GM12891 (cell line): ENCODE results near the gene PSMD8.

Source experiments
- POLR2A ChIP-seq: IDR thresholded peaks from 2 replicates; pipeline ENCODE4 v1.6.1; 2011; ENCODE audit warnings: low read depth, low read length, control low read depth
- POLR2AphosphoS5 ChIP-seq: IDR thresholded peaks from 2 replicates; pipeline ENCODE4 v1.6.1; 2011; ENCODE audit warnings: low read depth, low read length, control low read depth
- POU2F2 ChIP-seq: IDR thresholded peaks from 2 replicates; pipeline ENCODE4 v1.6.1; 2011; ENCODE audit warnings: low read depth, mild to moderate bottlenecking, control low read depth, low read length, moderate library complexity
- TAF1 ChIP-seq: IDR thresholded peaks from 2 replicates; pipeline ENCODE4 v1.6.1; 2011; ENCODE audit warnings: low read depth, low read length, control low read depth

DNA sequence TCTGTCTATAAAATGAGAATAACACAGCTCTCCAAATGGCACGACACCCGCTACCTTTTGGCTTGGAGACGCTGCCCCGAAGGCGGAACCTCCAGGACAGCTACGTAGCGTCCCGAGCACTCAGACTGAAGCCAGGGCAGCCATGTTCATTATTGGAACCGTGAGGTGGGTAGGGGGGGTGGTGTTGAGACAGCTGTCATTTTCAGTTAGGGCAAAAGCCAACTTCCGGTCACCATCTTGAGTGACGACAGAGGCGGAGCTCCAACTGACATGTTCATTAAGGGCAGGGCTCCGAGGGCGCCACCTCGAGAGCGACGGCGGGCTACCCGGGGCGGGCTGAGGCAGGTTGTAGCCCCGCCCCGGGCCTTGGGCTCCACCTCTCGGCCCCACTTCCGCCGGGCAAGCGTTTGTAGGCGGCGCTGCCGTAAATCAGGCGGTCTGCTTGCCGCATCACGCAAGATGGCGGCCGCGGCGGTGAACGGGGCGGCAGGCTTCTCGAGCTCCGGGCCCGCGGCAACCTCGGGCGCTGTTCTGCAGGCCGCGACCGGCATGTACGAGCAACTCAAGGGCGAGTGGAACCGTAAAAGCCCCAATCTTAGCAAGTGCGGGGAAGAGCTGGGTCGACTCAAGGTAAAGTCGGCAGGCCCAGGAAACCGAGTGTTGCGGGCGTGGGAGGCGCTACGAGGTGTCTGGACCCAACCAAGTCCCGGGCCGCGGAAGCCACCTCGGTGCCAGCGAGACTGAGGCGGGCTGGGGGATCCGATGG, at the start of gene PSMD8:
- TF ChIP-seq POLR2A (peak; percentile 91), POLR2AphosphoS5 (peak; percentile 90), POU2F2 (no peak; the same call in none of the 2 replicates), TAF1 (peak; percentile 99)
